PC-3 (cell line): Measurements from ENCODE around the gene DGKD.

Experiments
- CTCF ChIP-seq: fragments of 300-600 bp; sonication (generic); conservative IDR thresholded peaks from 2 replicates; pipeline ENCODE4 v1.5.1; 2017; ENCODE audit warnings: antibody characterized with exemption, low read depth, mild to moderate bottlenecking, low read length
- EZH2phosphoT487 ChIP-seq: fragments of 300-600 bp; sonication (generic); IDR thresholded peaks from 2 replicates; pipeline ENCODE4 v1.6.1; 2018; ENCODE audit warnings: mild to moderate bottlenecking, antibody characterized with exemption, low read length, borderline replicate concordance

- no peak for TF ChIP-seq CTCF
- no peak for TF ChIP-seq EZH2phosphoT487
Measured at GRCh38 chr2:233430081-233430480, 75.8 kb downstream of the DGKD start.
